Measurements from ENCODE around the gene SDCCAG8.

DNA sequence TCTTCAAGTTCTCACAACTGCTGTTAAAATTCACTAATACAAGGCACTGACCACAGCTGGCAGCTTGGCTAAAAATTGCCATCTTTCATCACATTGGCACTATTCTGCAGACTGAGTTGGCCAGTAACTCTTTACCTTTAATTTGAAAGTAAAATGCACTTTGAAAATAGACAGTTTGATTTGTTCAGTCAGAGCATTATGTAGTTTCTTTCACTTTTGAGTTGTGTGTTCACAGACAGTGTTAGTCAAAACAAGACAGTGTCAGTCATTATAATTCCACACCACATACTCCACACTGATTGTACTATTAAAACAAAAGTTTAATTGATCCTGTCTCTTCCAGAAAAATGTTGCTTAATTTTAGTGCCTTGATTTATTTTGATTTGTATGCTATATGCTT, 160.7 kb downstream of the SDCCAG8 start:
- TF ChIP-seq CTCF (IDR thresholded peaks at IDR 0.05; ENCODE audit: low read depth, low read length) (no peak), POLR2A (IDR thresholded peaks at IDR 0.05; ENCODE audit: extremely low read depth, insufficient read length) (no peak)
